Measurements from ENCODE around the gene NKG7.
"Not testable (repeated sequence)": the region's sequence is repeated elsewhere in the genome, so short reads cannot be mapped to it uniquely, and the experiment has no call there.

The NKG7 gene, protein sequence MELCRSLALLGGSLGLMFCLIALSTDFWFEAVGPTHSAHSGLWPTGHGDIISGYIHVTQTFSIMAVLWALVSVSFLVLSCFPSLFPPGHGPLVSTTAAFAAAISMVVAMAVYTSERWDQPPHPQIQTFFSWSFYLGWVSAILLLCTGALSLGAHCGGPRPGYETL

DNA sequence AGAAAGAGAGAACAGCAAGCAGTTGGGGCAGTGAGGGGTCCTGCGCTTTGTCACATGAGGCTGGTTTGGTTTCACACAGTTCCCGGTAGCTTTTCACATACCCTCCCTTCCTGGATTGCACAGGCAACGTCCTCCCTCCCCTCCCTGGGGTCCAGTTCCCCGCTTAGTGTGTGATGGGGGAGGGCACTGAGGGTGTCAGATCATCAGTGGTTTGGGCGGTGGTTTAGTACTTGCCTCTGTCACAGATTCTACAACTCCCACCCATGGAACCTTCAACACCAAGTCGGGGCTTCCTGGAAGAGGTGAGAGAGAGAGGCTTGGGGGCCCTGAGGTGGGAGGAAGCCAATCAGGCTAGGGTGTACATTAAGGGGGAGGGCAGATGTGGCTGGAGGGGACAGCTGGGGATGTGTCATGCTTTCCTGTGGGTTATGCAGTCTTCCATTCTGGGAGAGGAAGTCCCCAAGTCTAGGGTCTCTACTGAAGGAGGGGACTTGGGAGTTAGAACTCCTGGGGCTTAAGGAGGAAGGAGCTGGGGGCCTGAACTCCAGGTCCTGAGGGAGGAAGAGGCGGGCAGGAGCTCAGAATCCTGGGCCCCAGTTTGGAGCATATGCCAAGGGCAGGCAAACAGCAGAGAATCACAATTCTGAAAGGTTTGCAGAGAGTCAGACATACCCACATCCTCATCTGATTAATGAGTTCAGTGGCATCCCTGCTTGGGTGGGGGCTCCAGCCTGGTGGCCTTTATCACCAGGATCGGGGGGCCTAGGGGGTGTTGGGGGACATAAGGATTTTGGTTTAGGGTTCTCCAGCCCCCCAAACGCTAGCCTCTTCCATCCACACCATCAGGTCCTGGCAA, at the start of gene NKG7:
Gene NKG7, minus strand, starts transcription at position 6 of the 856 bp plus-strand sequence. CDS start 119 bp downstream, outside the sequence.
- peak; percentile 86 to 92 for DNase-seq (ENCODE audit: low read depth in 2 of 2)

DNA sequence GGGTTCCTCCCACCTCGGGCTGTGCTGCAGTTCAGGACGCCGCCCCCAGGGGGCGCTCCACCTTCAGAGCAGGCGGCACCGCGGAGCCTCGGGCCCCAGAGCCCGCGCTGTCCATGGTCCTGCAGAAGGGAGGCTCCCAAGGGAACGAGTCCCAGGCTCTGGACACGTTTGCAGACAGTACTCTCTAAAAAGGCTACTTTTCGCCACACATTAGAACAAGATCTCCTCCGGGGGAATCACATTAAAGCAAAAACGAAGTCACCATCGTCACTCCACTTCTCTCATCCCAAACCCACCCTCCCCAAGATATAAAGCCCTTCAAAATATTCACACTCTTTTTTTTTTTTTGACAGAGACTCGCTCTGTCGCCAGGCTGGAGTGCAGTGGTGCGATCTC, 49.6 kb upstream of the NKG7 start:
- peak; percentile 52 to 70 for DNase-seq (ENCODE audit: low read depth in 2 of 2)

DNA sequence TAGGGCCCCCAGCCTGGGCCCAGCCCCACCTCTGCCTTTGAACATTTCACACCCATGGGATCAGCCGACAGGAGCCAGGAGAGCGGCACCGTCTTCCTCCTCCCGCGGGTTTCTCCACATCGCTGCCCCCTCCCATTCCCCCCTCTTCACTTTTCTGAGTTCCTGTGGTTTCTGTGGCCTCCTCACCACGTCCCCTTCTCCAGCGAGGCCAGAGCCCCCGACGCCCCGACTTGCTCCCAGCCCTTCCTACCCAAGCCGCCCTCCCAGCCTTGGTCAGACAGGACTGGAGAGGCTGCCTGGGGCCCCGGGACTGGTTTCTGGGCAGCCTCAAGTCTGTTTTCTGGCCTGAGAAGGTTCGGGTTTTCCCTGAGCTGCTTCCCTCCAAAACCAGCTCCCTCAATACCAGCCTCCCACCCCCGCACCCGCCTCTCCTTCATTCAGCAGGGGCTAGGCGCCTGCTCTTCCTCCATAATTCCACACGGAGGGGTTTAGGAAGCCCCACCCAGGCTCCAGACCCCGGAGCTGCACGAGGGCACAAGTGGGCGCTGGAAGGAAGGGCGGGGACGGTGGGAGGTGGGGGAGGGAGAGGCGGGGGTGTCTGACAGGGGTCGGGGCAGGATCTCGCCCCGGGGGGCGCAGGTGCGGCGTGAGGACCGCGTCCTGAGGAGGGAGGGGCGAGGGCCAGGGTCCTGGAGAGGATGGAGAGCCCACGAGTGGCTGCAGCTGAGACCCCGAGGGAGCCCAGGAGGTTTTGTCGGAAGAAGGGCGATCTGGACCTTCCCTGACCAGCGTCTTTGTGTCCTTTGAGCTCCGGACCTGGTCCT, 49.0 kb upstream of the NKG7 start:
- no peak for DNase-seq (ENCODE audit: low read depth in 2 of 2)

DNA sequence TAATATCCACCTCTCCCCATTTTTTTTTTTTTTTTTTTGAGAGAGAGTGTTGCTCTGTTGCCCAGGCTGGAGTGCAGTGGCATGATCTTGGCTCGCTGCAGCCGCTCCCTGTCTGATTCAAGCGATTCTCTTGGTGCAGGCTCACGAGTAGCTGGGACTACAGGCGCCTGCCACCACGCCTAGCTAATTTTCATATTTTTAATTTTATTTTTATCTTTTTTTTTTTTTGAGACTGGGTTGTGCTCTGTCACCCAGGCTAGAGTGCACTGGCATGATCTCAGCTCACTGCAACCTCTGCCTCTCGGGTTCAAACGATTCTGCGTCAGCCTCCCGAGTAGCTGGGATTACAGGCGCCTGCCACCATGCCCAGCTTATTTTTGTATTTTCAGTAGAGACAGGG, 48.1 kb upstream of the NKG7 start:
- not testable (repeated sequence) for DNase-seq (ENCODE audit: low read depth in 2 of 2)

DNA sequence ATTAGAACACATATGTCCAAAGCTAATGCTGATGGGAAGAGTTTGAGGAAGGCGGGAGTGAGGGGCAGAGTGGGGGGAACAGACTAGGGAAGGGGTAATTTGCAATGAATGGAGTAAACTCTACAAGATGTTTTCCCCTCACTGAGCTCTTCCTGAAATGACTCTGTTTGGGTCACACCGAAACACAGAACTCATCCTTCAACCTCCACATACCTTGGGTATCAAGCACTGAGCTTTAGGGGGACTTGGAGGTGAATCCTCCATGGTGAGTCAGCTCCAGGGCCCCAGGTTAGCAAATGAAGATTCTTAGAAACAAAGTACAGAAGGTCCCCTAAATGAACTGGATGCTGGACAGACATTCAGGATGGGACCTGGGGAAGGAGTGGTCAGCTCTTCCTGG, 46.3 kb upstream of the NKG7 start:
- DNase-seq (ENCODE audit: low read depth in 2 of 2), result no peak

DNA sequence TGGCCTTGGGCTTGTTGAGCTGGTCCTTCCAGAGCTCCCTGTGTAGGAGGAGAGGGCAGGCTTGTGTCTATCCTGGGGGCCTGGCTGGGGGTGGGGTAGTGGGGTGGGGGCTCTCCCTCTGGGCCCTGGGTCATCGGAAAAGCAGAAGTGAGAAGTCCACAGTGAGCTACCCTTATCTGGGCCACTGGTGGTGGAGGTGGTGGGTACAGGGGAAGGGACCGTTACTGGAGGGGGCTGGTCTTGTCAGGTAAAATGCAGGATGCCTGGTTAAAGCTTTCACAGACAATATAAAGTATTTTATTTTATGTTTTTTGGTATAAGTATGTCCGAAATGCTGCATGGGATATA, 45.3 kb upstream of the NKG7 start:
- DNase-seq (ENCODE audit: low read depth in 2 of 2), result no peak

DNA sequence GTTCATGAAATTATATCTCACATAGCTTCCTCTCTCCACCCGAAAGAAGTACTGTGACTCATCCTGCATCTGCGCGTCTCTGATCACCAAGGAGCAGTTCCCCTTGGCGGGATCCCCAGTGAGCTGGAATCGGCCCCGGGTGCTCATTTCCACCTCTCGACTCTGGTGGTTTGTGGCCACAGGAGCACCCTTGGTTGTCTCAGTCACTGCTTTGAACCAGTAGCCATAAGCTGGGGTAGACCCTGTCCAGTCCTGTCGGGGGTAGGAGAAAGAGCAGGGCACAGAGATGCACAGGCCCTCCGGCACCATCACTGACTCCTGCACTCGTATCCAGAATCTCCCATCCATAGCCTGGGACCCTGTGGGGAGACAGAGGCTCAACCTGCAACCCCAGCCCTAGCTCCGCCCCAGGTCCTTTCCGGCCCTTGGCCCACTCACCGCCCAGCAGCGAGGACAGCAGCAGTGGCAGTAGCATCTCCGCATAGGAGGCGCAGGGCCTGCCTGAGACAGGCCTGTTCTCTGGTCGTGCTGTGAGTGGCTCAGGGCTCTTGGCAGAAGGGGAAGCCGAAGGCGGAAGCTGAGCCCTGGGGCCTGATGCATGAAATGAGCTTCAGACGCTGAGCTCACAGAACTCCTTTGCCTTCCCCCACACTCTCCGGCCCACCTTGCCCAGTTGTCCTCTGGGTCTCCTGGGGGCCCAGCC, 44.8 kb upstream of the NKG7 start, which contains the start of gene SIGLEC10:
Gene SIGLEC10, minus strand, starts transcription at position 536 of the 703 bp plus-strand sequence. Its CDS starts 61 bp downstream, at position 475.
- no peak for DNase-seq (ENCODE audit: low read depth in 2 of 2)

DNA sequence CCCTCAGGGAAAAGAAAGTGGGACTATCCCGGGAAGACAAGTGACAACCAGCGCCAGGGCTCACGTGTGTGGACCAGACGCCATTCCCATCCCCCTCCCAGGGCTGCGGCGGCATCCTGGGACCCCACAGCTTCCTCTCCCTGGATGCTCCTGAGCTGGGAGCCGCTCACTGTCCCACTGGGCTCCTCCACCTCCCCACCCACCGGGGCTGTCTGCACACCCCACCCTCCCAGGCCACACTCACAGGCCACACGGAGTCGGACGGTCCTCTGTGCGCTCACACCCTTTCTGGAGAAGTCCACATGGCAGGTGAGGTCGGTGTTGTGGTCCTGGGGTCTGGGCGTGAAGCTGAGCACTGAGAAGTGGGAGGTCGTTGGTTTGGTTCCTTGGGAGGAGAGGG, 44.0 kb upstream of the NKG7 start:
- not testable (repeated sequence) for DNase-seq (ENCODE audit: low read depth in 2 of 2)

DNA sequence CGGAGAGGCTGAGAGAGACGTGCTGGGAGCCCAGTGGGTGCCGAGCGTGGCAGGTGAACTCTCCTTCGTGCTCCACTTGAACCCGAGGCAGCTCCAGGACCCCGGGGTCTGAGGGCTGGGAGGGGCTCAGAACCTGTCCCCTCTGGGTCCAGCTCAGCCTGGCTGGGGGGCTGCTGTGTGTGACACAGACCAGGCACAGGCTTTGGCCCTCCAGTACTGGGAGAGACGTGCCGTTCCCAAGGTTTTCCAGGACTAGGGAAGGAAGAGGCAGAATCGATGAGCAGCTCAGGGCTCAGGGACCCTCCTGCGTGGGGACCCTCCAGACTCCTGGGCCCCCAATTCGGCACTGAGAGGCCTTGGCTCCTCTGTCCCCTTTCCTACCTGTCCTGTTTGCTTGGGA, 42.7 kb upstream of the NKG7 start:
- no peak for DNase-seq (ENCODE audit: low read depth in 2 of 2)

DNA sequence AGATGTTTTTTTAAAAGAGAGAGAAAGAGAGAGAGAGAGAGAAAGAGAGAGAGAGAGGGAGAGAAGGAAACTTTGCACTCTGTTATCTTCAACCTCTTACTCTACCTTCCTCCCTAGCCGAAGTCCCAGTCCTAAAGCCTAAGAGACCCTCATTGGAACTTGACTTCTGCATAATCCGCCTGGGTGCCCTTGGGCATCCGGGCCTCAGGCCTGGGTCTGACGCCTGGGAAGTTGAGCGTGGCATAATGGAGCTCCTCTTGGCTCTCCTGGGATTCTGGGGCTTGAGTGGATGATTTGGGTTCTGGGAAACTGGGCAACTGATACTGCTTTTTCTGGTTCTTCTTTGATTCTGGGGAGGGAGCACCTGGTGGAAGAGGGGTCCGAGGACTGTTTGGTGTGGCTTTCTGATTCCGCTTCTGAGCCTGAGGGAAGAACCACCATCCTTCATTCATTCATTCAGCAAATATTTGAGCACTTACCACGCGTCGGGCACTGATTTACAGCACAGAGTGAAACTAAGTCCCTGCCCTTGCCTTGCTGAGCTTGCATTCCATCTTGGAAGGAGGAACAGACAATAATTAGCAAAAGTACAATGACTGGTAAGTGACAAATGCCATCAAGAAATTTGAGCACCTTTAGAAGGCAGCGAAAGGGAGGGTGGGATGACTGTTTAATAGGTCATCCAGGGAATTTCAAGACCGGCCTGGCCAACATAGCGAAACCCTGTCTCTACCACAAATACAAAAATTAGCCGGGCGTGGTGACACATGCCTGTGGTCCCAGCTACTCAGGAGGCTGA, 38.7 kb upstream of the NKG7 start:
- DNase-seq (ENCODE audit: low read depth in 2 of 2), result no peak

DNA sequence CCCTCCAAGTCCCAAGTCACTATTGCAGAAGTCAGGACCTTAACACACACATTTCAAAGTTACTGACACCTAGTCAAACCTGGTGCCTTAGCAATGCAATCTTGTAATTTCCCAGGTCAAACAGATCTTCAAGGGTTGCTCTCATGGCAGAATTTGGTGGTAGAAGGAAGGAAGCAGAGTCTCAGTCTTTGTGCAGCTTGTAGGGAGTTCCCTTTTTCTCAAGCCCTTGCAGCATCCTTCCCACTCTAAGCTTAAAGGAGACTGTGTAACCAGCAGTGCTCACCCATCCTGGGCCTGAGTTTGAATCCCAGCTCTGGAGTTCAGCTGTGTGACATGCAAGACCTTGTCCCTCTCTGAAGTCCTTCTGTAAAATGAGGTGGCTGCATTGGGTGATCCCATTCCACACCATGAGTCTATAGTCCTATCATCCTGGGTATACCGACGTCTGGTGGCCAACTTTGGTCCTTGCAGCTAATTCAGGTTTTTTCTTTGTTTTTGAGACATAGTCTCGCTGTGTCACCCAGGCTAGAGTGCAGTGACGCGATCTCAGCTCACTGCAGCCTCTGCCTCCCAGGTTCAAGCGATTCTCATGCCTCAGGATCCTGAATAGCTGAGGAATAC, 35.2 kb upstream of the NKG7 start:
- DNase-seq (ENCODE audit: low read depth in 2 of 2), result no peak

DNA sequence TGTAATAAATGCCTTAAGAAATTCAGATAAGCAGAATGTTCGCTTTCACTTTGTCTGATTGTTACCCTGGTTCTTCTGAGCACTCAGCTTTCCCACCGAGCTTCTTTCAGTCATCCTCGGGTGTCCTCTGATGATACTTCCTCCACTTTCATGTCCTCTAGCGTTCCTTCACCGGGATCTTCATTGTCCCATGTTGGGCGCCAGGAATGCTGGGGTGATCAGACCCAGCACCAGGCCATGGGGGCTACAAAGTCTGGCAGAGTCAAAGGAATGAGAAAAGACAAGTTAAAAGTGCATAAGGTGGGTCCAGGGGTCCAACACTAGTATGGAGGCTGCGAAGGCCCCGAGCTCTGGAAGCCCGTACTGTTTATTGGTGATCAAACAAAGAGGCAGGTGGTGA, 29.7 kb upstream of the NKG7 start:
- DNase-seq (ENCODE audit: low read depth in 2 of 2), result no peak

DNA sequence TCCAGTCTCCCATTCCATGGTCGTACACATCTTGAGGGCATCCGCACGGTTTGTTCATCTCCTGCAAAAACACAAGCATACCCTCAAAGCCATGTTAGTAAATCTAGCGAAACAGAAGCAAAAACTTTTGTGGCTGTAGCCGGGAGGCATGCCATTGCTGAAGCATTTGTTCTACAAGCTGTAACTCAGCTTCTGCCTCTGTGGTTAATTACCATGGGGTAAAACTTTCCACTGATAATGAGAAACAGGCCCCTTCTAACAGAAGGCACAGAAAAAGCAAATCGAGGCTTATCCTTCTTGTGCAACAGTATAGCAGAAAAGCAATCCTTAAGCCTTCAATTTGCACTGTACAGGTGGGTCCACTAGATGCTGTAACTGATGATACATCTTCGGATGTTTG, 27.5 kb upstream of the NKG7 start:
- not testable (repeated sequence) for DNase-seq (ENCODE audit: low read depth in 2 of 2)

DNA sequence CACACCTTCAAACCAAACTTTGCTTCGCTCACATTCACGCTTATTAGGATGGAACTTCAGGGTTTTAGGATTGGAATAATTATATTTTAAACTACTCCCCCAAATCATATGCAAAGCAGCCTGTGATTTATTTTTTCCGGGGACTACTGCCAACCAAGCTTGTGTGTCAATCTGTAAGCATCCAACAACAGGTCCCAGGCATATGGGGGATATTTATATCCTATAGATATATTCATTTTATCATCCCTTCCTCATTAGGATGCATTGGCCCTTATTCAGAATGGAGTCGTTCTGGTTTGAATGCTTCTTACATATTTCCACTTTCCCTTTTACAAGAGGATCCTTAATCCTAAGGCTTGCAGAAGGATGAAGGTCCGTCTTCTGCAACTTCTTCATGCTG, 26.8 kb upstream of the NKG7 start:
- no peak for DNase-seq (ENCODE audit: low read depth in 2 of 2)

DNA sequence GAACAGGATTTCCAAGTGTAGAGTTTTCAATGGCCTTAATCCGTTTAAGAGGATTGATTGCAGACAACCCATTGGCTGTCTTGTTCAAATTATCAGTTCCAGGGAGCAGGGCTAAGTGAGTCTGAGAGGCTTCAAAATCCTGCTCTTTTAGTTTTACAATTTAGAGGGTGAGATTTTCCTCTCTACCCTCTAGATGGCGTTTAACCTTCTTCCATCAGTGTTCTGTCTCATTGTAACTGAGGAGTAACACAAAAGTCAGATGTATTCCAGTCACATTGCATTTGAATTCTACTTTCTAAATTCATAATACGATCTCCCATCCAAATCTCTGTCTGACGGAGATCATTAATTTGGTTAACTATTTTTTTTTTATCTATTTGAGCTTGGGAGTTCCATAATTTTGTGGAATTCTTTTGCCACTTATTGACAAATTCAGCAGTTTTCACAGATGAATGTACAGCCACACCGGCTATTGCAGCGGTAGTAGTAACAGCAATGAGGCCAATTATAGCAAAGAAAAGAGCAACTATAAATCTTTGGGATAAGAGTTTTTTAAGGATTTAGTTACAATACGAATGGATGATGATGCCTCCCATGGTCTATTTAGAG, 25.7 kb upstream of the NKG7 start:
- DNase-seq (ENCODE audit: low read depth in 2 of 2), result no peak

DNA sequence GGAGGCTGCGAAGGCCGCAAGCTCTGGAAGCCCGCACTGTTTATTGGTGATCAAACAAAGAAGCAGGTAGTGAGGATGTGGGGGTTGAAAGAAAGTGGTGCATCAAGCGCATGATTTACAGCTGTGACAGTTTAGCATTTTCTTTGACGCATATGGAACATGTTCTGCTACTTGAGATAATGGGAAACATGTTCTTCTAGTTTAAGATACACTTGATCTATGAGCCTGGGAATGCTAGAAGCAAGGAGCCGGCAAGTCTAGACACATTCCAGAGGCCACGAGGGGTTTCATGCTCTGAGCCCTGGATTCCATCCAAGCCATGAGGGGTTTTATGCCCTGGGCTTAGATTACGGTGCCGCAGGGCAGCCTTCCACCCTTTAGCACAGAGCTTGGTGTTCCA, 25.0 kb upstream of the NKG7 start:
- not testable (repeated sequence) for DNase-seq (ENCODE audit: low read depth in 2 of 2)

DNA sequence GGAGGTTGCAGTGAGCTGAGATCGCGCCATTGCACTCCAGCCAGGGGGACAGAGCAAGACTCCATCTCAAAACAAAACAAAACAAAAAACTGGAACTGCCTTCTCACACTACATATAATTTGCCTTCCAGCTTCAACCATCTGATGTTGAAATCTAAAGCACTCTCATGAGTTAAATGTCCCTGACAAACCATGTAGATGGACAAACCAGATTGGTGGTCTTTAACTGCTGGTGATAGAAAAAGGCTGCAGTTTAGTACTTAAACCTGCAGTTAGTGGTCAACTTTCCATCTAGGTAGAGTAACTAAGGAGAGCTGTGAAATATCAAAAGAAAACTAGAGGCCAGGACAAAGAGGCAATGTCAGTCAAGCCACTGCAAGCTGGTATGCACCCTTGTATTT, 23.7 kb upstream of the NKG7 start:
- DNase-seq (ENCODE audit: low read depth in 2 of 2), result no peak

DNA sequence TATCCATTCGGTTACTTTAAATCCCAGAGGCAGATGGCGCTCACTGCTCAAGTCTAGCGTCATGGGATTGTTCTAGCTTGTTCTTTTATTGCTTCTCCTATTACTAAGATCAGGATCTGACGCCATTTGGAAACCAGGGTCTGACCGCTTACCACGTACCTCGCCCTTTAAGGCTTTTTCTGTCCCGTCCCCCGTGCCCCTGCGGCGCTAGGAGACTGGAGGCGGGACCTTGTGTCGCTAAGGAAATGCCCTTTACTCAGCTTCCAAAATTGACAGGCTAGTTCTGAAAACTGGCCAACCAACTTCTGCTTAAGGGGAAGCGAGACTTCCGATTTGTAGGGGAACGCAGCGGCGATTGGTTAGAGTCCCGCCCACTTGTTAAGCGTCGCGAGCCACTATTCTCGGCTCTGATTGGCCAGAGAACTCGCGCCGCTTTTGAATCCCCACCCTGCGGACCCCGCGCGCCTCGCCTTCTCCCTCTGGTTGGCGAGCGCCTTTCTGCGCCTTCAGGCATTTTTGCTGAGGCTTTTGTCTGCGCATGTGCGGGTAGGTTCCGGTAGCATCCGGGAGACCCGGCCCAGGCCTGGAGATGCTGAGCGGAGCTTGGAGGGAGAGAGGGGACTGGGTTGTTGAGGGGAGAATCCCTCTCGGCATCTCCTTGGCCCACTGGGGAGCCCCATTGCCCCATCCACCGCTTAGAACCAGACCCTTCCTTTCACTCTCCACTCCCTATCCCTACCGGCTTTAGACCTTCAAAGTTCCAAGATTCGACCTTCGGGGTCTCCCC, 21.8 kb upstream of the NKG7 start:
- DNase-seq (ENCODE audit: low read depth in 2 of 2), result peak; percentile 82 to 85

DNA sequence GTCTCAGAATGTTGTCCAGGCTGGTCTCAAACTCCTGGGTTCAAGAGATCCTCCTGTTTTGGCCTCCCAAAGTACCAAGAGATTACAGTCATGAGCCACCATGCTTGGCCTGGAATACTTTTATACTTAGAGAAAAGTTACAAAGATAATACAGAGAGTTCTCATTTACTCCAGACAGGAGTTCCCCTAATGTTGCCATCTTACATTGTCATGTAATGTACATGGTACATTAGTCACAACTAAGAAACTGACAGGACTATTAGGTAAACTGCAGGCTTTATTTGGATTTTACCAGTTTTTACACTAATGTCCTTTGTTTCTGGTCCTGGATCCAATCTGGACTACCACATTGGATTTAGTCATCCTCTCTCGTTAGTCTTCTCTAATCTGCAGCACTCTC, 20.2 kb upstream of the NKG7 start:
- no peak for DNase-seq (ENCODE audit: low read depth in 2 of 2)

All from stimulated activated CD8-positive, alpha-beta memory T cell treated with anti-CD3 and anti-CD28 coated beads, Interleukin-7, amount 100 ng/mL, for 4 hours (primary cell).